Effector memory CD8-positive, alpha-beta T cell (primary cell): ENCODE data around the gene SURF2.
A peak's percentile ranks its signal among the peaks of the same experiment; 100 is the strongest.
"Not testable (repeated sequence)": the region's sequence is repeated elsewhere in the genome, so short reads cannot be mapped to it uniquely, and the experiment has no call there.

Source experiments
- ATAC-seq: fragments of 150-1000 bp; cut with Tn5 transposase; replicated peaks from 2 replicates; pipeline ENCODE4 v1.10.0; 2021; ENCODE audit warnings: mild to moderate bottlenecking, moderate library complexity
- DNase-seq, 3 experiments: peaks; one replicate each; pipeline ENCODE4 v3.0.0; 2021
- H3K27ac Mint-ChIP-seq, 2 donors: one replicate each; pipeline ENCODE4 v1.8.0; 2022; ENCODE audit warnings: mild to moderate bottlenecking in 2 of 2, mixed read lengths in 2 of 2, moderate library complexity in 2 of 2
- H3K27me3 Mint-ChIP-seq, 2 donors: one replicate each; pipeline ENCODE4 v1.8.0; 2022; ENCODE audit warnings: mixed read lengths in 2 of 2
- H3K36me3 Mint-ChIP-seq: one replicate; pipeline ENCODE4 v1.8.0; 2022; ENCODE audit warnings: mild to moderate bottlenecking, moderate library complexity, mixed read lengths; ENCODE audit not compliant: insufficient read depth
- H3K4me1 Mint-ChIP-seq, 2 donors: one replicate each; pipeline ENCODE4 v1.8.0; 2022; ENCODE audit warnings: low read depth in 2 of 2, mixed read lengths in 2 of 2
- H3K4me3 Mint-ChIP-seq, 2 donors: one replicate each; pipeline ENCODE4 v1.8.0; 2022; ENCODE audit warnings: mild to moderate bottlenecking in 2 of 2, mixed read lengths in 2 of 2, moderate library complexity in 2 of 2
- H3K9me3 Mint-ChIP-seq, 2 donors: one replicate each; pipeline ENCODE4 v1.8.0; 2022; ENCODE audit warnings: mixed read lengths in 2 of 2

The SURF2 gene

DNA sequence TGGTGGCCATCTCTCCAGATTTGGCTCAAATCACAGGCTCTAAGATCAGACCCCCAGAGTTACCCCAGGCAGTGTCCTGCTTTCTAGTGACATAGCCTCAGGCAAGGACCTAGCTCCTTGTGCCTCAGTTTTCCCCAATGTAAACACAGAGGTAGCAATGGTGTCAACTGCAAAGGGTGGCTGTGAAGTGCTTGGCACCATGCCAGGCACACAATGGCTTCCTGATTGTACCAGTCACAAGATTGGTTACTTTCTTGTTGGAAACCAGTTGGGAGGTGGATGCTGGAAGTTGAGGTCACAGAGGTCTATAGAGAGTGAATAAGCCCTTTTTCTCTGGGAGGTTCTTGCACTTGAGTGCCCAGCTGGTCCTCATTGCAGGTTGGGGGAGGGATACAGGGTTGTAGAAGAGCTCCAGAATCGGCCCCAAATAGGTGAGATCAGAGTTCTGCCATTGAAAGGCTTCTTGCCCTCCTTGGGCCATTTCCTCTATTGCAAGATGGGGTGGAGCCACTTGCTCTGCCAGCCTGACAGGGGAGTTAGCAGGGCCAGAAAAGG is 22.1 kb downstream of the SURF2 start:
- Mint-ChIP-seq H3K36me3 (peaks cover 22% of the 10 kb centered on the region), H3K9me3 (no peaks in the 10 kb centered on the region), H3K4me1 (peaks cover 2 to 14% of the 10 kb centered on the region in 2 donors), H3K4me3 (no peak overlapping the region), H3K27me3 (no peaks in the 10 kb centered on the region), H3K27ac (no peak overlapping the region)
- no peak for ATAC-seq
- no peak for DNase-seq

DNA sequence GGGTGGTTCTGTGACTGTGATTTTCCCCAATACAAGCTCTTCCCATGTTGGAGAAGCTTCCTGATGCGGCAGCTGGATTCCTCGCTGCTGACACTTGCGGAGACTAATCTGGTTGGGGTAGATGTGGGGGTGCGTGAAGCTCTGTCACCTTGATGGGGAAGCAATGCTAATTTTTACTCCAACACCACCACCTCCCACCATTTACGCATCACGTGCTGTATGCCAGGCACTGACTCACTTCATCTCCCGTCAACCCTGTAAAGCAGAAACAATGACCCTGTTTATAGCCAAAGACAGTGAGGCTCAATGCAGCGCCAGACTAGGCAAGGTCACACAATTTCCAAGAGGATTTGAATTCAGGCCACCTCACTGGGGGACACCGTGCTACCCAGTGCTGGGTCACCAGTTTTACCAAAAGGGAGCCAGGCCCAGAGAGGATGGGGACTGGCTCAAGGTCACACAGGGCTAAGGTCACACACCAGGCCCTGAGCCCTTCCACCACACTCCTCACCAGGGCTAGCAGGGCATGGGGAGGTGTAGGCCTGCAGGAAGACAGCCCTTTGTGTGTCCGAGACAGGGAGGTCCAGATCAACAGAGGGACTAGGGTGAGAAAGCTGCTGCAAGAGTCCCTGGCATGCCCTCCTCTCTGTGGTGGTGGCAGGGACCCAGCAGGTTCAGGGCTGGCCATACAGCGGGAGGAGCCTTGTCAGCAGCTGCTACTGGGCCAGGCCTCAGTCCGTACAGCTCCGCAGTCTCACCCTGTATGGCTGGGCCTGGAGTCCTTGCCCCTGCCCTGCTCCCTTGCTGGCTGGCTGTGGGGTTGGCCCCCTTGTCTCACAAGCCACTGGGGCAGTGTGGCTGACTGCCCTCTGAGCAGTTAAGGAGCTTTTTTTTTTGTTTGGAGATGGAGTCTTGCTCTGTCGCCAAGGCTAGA is 23.1 kb downstream of the SURF2 start:
- Mint-ChIP-seq H3K27ac (no peak overlapping the region), H3K36me3 (peaks cover 14% of the 10 kb centered on the region), H3K4me1 (peaks cover 2 to 9% of the 10 kb centered on the region in 2 donors), H3K9me3 (no peaks in the 10 kb centered on the region), H3K4me3 (no peak overlapping the region), H3K27me3 (no peaks in the 10 kb centered on the region)
- ATAC-seq (no peak), DNase-seq (no peak)

DNA sequence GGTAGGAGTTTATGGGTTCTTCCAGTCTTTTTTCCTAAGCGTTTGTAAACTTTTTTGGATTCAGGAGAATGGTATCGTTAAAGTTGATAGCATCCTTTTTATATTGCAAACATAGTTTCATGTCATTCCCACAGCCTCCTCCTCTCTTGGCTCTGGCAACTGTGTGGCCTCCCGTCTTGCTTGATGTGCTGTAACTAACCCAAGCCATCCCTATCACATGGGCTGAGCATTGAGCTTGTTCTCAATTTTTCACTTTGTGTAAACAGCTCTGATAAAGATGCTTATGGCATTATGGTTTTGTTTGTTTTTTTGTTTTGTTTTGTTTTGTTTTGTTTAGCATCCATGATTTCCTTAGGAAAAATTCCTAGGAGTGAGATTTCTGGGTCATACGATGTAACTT is 24.4 kb downstream of the SURF2 start:
- no peaks in the 10 kb centered on the region for H3K27me3 Mint-ChIP-seq
- H3K4me3 Mint-ChIP-seq: no peak overlapping the region
- no peaks in the 10 kb centered on the region for H3K4me1 Mint-ChIP-seq
- H3K36me3 Mint-ChIP-seq: peaks cover 4% of the 10 kb centered on the region
- no peak overlapping the region for H3K27ac Mint-ChIP-seq
- ATAC-seq: no peak
- H3K9me3 Mint-ChIP-seq: no peaks in the 10 kb centered on the region
- DNase-seq: no peak

DNA sequence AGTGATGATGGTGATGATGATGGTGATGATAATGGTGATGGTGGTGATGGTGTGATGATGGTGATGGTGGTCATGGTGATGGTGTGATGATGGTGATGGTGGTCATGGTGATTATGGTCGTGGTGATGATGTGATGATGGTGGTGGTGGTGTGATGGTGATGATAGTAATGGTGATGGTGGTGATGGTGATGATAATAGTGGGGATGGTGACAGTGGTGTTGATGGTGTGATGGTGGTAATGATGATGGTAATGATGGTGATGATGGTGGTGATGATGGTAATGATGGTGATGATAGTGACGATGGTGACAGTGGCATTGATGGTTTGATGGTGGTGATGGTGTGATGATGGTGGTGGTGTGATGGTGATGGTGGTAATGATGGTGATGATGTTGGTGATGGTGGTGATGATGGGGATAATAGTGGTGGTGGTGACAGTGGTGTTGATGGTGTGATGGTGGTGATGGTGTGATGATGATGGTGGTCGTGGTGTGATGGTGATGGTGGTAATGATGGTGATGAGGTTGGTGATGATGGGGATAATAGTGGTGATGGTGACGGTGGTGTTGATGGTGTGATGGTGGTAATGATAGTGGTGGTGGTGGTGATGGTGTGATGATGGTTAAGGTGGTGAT is 26.3 kb downstream of the SURF2 start:
- H3K4me1 Mint-ChIP-seq: no peaks in the 10 kb centered on the region
- no peak overlapping the region for H3K4me3 Mint-ChIP-seq
- DNase-seq (no peak), ATAC-seq (peak; percentile 50)
- no peaks in the 10 kb centered on the region for H3K27me3 Mint-ChIP-seq
- H3K36me3 Mint-ChIP-seq: no peaks in the 10 kb centered on the region
- H3K27ac Mint-ChIP-seq: no peak overlapping the region
- no peaks in the 10 kb centered on the region for H3K9me3 Mint-ChIP-seq

DNA sequence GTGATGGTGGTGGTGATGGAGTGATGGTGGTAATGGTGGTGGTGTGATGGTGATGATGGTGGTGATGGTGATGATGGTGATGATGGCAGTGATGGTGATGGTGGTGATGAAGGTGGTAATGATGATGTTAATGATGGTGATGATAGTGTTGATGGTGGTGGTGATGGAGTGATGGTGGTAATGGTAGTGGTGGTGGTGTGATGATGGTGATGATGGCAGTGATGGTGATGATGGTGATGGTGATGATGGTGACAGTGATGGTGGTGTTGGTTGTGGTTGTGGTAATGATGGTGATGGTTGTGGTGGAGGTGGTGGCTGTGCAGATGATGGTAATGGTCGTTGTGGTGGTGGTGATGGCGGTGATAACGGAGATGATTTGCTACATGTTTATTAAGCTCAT is 27.1 kb downstream of the SURF2 start:
- no peak for DNase-seq
- ATAC-seq: no peak
- Mint-ChIP-seq H3K36me3 (no peaks in the 10 kb centered on the region), H3K27ac (no peak overlapping the region), H3K27me3 (no peaks in the 10 kb centered on the region), H3K4me3 (no peak overlapping the region), H3K9me3 (no peaks in the 10 kb centered on the region), H3K4me1 (no peaks in the 10 kb centered on the region)

DNA sequence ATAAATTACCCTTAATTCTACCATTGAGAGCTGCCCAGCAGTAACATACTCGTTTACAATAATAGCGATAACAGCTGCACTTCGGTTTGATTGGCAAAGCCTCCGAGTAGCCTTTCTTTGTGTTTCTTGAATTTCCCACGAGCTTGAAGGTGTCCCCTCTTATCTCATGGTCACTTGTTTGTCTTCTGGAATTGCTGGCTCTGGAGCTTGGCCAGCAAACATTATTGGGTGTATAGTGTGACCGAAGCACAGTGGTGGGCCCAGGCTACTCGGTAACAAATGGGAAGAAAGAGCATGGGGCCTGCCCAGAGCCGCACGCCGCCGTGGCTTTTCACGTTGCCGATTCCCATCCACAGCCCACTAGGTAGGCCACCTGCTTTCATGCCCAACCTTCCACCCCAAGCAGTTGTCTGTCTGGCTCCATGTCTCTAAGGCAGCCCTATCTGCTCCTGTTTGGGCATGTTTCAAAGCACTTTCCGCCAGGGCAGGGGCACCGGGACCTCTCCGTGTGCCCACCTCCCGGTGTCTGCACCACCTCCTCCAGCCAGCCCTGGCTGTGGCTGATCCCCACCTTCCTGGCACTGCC is 28.5 kb downstream of the SURF2 start:
- H3K4me3 Mint-ChIP-seq: no peak overlapping the region
- H3K4me1 Mint-ChIP-seq: no peaks in the 10 kb centered on the region
- DNase-seq (no peak), ATAC-seq (no peak)
- no peak overlapping the region for H3K27ac Mint-ChIP-seq
- peaks cover 4 to 9% of the 10 kb centered on the region in 2 donors for H3K27me3 Mint-ChIP-seq
- H3K9me3 Mint-ChIP-seq: no peaks in the 10 kb centered on the region
- H3K36me3 Mint-ChIP-seq: no peaks in the 10 kb centered on the region

DNA sequence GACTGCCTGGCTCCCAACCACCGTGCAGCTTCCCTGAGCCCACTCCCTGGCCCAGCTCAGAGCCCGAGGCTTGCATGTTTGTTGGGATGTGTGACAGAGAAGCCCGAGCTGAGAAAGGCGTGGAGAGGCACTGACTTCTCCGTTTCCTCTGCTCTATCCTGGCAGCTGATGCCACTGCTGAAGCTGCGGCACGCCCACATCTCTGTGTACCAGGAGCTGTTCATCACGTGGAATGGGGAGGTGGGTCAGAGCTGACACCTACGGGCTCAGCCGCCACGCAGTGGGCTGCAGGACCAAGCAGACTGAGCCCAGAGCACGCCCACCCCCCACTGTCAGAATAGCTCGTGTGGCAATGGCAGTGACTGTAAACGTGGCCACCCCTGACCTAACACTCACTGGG is 29.1 kb downstream of the SURF2 start:
- H3K27ac Mint-ChIP-seq: no peak overlapping the region
- peaks cover 10 to 15% of the 10 kb centered on the region in 2 donors for H3K27me3 Mint-ChIP-seq
- ATAC-seq (no peak), DNase-seq (no peak)
- no peaks in the 10 kb centered on the region for H3K4me1 Mint-ChIP-seq
- no peaks in the 10 kb centered on the region for H3K36me3 Mint-ChIP-seq
- H3K4me3 Mint-ChIP-seq: no peak overlapping the region
- no peaks in the 10 kb centered on the region for H3K9me3 Mint-ChIP-seq

DNA sequence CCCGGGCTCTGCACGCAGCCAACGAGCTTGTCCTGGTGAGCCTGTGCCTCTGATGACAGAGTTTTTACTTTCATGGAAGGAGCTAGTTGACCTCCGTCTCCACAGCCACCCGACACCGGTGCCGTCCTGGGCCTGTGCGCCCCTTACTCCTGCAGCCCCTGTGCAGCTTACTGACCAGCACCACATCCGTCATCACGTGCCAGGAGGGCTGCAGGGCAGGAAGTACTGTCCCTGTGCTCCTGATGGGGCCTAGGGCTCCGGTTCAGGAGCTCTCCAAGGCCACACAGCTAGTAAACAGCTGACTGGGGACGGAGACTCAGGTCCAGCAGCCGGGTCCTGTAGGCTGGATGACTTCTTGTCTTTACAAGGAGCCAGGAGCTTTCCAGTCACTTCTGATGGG is 30.0 kb downstream of the SURF2 start:
- no peaks in the 10 kb centered on the region for H3K9me3 Mint-ChIP-seq
- H3K27ac Mint-ChIP-seq: no peak overlapping the region
- DNase-seq: no peak
- H3K36me3 Mint-ChIP-seq: no peaks in the 10 kb centered on the region
- H3K4me3 Mint-ChIP-seq: no peak overlapping the region
- no peak for ATAC-seq
- peaks cover 10 to 21% of the 10 kb centered on the region in 2 donors for H3K27me3 Mint-ChIP-seq
- H3K4me1 Mint-ChIP-seq: no peaks in the 10 kb centered on the region

DNA sequence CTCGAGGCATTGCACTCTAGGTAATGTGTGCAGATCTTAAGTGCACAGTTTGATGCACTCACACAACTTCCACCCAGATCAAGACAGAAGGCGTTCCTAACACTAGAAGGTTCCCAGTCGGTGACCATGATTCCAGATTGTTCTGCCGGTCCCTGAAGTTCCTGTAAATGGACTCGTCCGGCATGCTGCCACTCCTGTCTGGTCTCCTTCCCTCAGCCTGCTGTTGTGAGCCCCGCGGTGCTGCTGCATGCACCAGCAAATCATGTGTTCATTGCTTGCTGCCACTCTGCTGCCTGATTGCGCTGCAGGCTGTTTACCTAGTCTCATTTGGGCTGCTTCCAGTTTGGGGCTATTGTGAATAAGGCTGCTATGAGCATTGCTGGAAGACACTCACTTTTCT is 31.3 kb downstream of the SURF2 start:
- H3K4me1 Mint-ChIP-seq: no peaks in the 10 kb centered on the region
- no peaks in the 10 kb centered on the region for H3K9me3 Mint-ChIP-seq
- ATAC-seq: no peak
- peaks cover 10 to 21% of the 10 kb centered on the region in 2 donors for H3K27me3 Mint-ChIP-seq
- H3K4me3 Mint-ChIP-seq: no peak overlapping the region
- no peak overlapping the region for H3K27ac Mint-ChIP-seq
- no peaks in the 10 kb centered on the region for H3K36me3 Mint-ChIP-seq
- DNase-seq: no peak

DNA sequence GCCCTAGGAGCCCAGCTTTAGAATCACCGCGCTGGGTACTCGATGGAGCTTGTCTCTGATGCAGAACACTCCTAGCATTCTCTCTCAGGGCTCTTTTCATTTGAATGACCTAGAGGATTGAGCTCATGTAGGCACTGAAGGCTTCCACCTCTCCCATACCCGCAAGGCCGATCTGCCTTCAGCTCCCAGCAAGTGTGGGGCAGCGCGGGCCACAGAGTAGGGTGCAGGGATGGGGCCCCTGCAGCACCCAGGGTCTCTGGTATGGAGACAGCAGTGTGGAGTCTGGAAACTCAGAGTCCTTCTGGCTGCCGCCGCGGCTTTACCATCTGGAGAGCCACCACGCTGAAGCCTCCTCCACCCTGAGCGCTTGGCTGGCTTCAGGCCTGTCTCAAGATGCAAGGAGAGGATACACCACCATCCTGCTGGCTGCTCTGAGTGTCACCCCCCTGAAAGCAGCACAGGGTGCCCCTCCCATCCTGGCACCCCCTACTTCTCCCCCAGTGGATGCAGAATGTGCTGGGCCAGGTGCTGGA is 32.7 kb downstream of the SURF2 start:
- Mint-ChIP-seq H3K9me3 (no peaks in the 10 kb centered on the region), H3K27ac (no peak overlapping the region), H3K27me3 (peaks cover 10 to 21% of the 10 kb centered on the region in 2 donors), H3K36me3 (no peaks in the 10 kb centered on the region), H3K4me3 (no peak overlapping the region), H3K4me1 (no peaks in the 10 kb centered on the region)
- ATAC-seq (no peak), DNase-seq (no peak)

DNA sequence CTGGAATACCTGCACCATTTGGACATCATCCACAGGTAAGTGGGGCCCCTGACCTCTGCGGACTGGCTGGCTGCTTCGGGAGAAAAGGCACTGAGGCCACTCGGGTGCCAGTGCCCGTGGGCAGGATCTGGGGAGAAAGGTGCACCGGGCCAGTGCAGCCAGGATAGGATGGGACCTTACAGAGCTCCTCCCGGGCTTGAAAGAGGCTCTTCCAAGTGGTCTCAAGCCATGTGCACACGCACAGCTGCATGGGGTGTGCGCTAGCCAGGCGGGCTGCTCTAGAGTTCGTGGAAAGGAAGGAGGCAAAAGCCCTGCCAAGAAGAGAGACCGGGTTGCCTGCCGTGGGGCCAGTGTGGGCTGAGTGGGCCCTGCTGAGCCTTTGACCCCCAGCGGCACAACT is 33.2 kb downstream of the SURF2 start:
- no peaks in the 10 kb centered on the region for H3K9me3 Mint-ChIP-seq
- no peak for ATAC-seq
- H3K36me3 Mint-ChIP-seq: no peaks in the 10 kb centered on the region
- H3K4me3 Mint-ChIP-seq: no peak overlapping the region
- H3K27me3 Mint-ChIP-seq: peaks cover 10 to 24% of the 10 kb centered on the region in 2 donors
- H3K27ac Mint-ChIP-seq: no peak overlapping the region
- DNase-seq: no peak
- H3K4me1 Mint-ChIP-seq: no peaks in the 10 kb centered on the region

DNA sequence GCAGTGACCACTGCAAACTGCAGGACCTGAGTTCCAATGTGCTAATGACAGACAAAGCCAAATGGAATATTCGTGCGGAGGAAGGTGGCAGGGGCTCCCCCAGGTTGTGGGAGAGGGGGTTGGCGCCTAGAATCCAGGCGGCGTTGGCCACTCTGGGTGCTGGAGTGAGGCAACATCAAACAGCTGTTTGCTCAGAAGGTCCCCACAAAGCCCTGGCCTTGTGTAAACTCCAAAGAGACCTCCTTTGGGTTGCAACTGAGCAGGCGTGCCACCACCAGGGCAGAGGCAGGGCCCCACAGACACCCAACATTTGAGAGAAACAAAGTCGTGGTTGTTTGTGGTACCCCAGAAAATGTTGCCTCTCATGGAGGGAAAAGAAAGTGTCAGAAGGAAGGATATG is 34.4 kb downstream of the SURF2 start:
- no peak for DNase-seq
- no peaks in the 10 kb centered on the region for H3K36me3 Mint-ChIP-seq
- no peak overlapping the region for H3K27ac Mint-ChIP-seq
- peaks cover 10 to 36% of the 10 kb centered on the region in 2 donors for H3K27me3 Mint-ChIP-seq
- ATAC-seq: no peak
- H3K4me3 Mint-ChIP-seq: no peak overlapping the region
- H3K4me1 Mint-ChIP-seq: peaks cover 0 to 1% of the 10 kb centered on the region in 2 donors
- H3K9me3 Mint-ChIP-seq: no peaks in the 10 kb centered on the region

DNA sequence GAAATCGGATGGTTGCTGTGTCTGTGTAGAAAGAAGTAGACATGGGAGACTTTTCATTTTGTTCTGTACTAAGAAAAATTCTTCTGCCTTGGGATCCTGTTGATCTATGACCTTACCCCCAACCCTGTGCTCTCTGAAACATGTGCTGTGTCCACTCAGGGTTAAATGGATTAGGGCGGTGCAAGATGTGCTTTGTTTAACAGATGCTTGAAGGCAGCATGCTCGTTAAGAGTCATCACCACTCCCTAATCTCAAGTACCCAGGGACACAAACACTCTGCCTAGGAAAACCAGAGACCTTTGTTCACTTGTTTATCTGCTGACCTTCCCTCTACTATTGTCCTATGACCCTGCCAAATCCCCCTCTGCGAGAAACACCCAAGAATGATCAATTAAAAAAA is 35.1 kb downstream of the SURF2 start:
- H3K4me3 Mint-ChIP-seq, H3K36me3 Mint-ChIP-seq, H3K4me1 Mint-ChIP-seq, DNase-seq, ATAC-seq, H3K9me3 Mint-ChIP-seq, H3K27ac Mint-ChIP-seq: not testable (repeated sequence)
- H3K27me3 Mint-ChIP-seq: peaks cover 10 to 37% of the 10 kb centered on the region in 2 donors
